ENCODE results near the gene DACT2. TPM values are rescaled to one million over a fixed set of nuclear protein-coding genes. Genes with fewer than 3 reads are reported as not detected.

Gene DACT2
- total and polyA plus RNA-seq, 2 of the 8 experiments (the other 6 are each of a cell fraction or from before 2014, with no cell fraction given), result 2.9 to 3.1 TPM

GRCh38 chr6:168309183-168309582 is 10.4 kb downstream of the DACT2 start:
- Histone ChIP-seq H4K91ac (replicated peaks; ENCODE audit: insufficient read length, low read length) (no peak overlapping the region), H4K20me1 (replicated peaks in 1 of 2; ENCODE audit: control insufficient read depth in 1 of 2, insufficient read depth in 2 of 2, low read length in 2 of 2) (peaks cover 0 to 1% of the 10 kb centered on the region in 2 experiments), H3K4me3 (ENCODE audit: extremely low read depth in 1 of 4, insufficient read depth in 2 of 4, low read depth in 3 of 4, low read length in 4 of 4) (no peak overlapping the region), H3K9me3 (ENCODE audit: insufficient read depth in 2 of 2, low read depth in 1 of 2, low read length in 1 of 2) (no peaks in the 10 kb centered on the region), H3K27ac (ENCODE audit: low read depth, low read length) (no peak overlapping the region), H3K56ac (replicated peaks; ENCODE audit: insufficient read length, low read depth, low read length) (no peak overlapping the region), H4K5ac (ENCODE audit: insufficient read length, low read depth, low read length) (no peak overlapping the region), H3K4me1 (replicated peaks in 1 of 4; ENCODE audit: control insufficient read depth in 3 of 4, insufficient read depth in 4 of 4, low read length in 3 of 4) (peaks cover 6 to 10% (median 8%) of the 10 kb centered on the region in 4 experiments), H3K4ac (replicated peaks; ENCODE audit: insufficient read length, low read depth, low read length) (no peak overlapping the region), H3K18ac (ENCODE audit: extremely low read depth, low read length) (no peak overlapping the region), H2BK20ac (ENCODE audit: low read length) (no peak overlapping the region), H3K36me3 (ENCODE audit: control insufficient read depth in 2 of 4, insufficient read depth in 4 of 4, low read length in 3 of 4) (peaks cover 0 to 8% (median 0%) of the 10 kb centered on the region in 4 experiments; a peak in 2 of 8 replicates), H2AK5ac (ENCODE audit: low read depth, low read length) (no peak overlapping the region), H3K23ac (ENCODE audit: insufficient read length) (no peak overlapping the region), H3K9ac (replicated peaks in 1 of 4; ENCODE audit: extremely low read depth in 1 of 4, low read depth in 3 of 4, low read length in 3 of 4) (no peak overlapping the region), H3K27me3 (replicated peaks in 1 of 4; ENCODE audit: control insufficient read depth in 3 of 4, extremely low read depth in 1 of 4, insufficient read depth in 3 of 4, low read length in 3 of 4) (no peaks in the 10 kb centered on the region), H3K4me2 (ENCODE audit: insufficient read depth in 1 of 2, low read depth in 2 of 2, low read length in 2 of 2) (no peak overlapping the region), H3K23me2 (ENCODE audit: low read depth, low read length) (peaks cover 4% of the 10 kb centered on the region; the same call in 1 of the 2 replicates), H2BK15ac (ENCODE audit: low read length) (no peak overlapping the region), H3K79me2 (ENCODE audit: control insufficient read depth in 1 of 2, insufficient read depth in 2 of 2, low read length in 2 of 2) (no peaks in the 10 kb centered on the region), H2BK12ac (ENCODE audit: low read depth, low read length) (no peak overlapping the region), H3K79me1 (ENCODE audit: low read depth, low read length) (no peaks in the 10 kb centered on the region), H2AFZ (ENCODE audit: low read length) (no peak overlapping the region), H4K8ac (ENCODE audit: extremely low read depth, insufficient read depth, low read length) (no peak overlapping the region), H2BK5ac (ENCODE audit: low read depth, low read length) (no peak overlapping the region), H2BK120ac (replicated peaks; ENCODE audit: low read depth, low read length) (no peak overlapping the region), H3K14ac (ENCODE audit: insufficient read length) (no peak overlapping the region)
- TF ChIP-seq NRF1 (IDR thresholded peaks at IDR 0.05; ENCODE audit: low read depth, low read length), result no peak
- TF ChIP-seq SUZ12 (IDR thresholded peaks at IDR 0.05; ENCODE audit: low read length), result no peak
- ChIA-PET POLR2A (ENCODE audit: partially characterized antibody) (no interaction called here), CTCF (ENCODE audit: partially characterized antibody) (interaction anchor here (0.6 to 1.3 kb wide), 2 partner anchors 24 to 89 kb away, joined by 3 to 4 read pairs; no protein-coding TSS in a partner anchor)
- DNase-seq (ENCODE audit: low read depth in 1 of 2, low spot score in 2 of 2) (no peak), FAIRE-seq (no peak)
- 90% methylated on average over 29 of the region's 30 CpGs; no CpG with 5 or more reads in 1 of the 2 experiments for WGBS, 2 experiments (ENCODE audit: extremely low coverage in 1 of 2, insufficient coverage in 1 of 2, insufficient read length in 1 of 2, insufficient replicate concordance in 2 of 2, low coverage in 1 of 2, low lambda C conversion rate in 2 of 2, missing lambda C conversion rate in 1 of 2)
